SK-N-SH (cell line): ENCODE data around the gene NR2E3. TPM values are rescaled to one million over a fixed set of nuclear protein-coding genes. Genes with fewer than 3 reads are reported as not detected.

Source experiments
- CTCF ChIA-PET: fragments of 300-600, 350-600 bp; formaldehyde crosslinking; extraction: SDS; loops from one replicate; lab custom pipeline; 2021; lab: Yijun Ruan, JAX
- POLR2A ChIA-PET: fragments of 350-600 bp; sonication (Branson Sonifier 250); formaldehyde crosslinking; extraction: SDS; loops from one replicate; lab custom pipeline; 2020; ENCODE audit warnings: antibody characterized with exemption, inconsistent platforms; lab: Yijun Ruan, JAX
- DNase-seq: peaks from one replicate; pipeline ENCODE4 v3.0.0; 2012
- H2AFZ ChIP-seq: fragments of 200-600 bp; sonication (generic); 2 replicates; pipeline ENCODE4 v1.8.1; 2016; ENCODE audit warnings: antibody characterized with exemption, mild to moderate bottlenecking, low read depth
- H3F3A ChIP-seq: fragments of 200-600 bp; sonication (generic); replicated peaks from 2 replicates; pipeline ENCODE3; 2016; ENCODE audit warnings: antibody characterized with exemption, mild to moderate bottlenecking; ENCODE audit not compliant: insufficient read depth
- H3K27ac ChIP-seq, 2 experiments: fragments of 200-500 bp in 1 of 2; fragments of 200-600 bp in 1 of 2; sonication (Bioruptor generic) in 1 of 2; sonication (generic), shearing (Covaris generic) in 1 of 2; 2 replicates each; pipeline versions ENCODE4 v1.5.1 to v1.6.1; 2014 to 2016; ENCODE audit warnings: low read depth in 2 of 2, inconsistent platforms in 1 of 2, low read length in 1 of 2, mild to moderate bottlenecking in 1 of 2, mixed read lengths in 1 of 2
- H3K27me3 ChIP-seq: fragments of 200-600 bp; sonication (generic), shearing (Covaris generic); 2 replicates; pipeline ENCODE4 v1.6.1; 2016; ENCODE audit warnings: mixed run types; ENCODE audit not compliant: insufficient read depth
- H3K36me3 ChIP-seq, 2 experiments: fragments of 200-500 bp in 1 of 2; fragments of 200-600 bp in 1 of 2; sonication (Bioruptor generic) in 1 of 2; sonication (generic) in 1 of 2; replicated peaks in 1 of 2; 2 replicates each; pipeline versions ENCODE3 to v1.5.1; 2014 to 2016; ENCODE audit warnings: low read length in 1 of 2, mild to moderate bottlenecking in 1 of 2; ENCODE audit not compliant: insufficient read depth in 2 of 2, control insufficient read depth in 1 of 2
- H3K4me1 ChIP-seq, 2 experiments: fragments of 200-500 bp in 1 of 2; fragments of 200-600 bp in 1 of 2; sonication (Bioruptor generic) in 1 of 2; sonication (generic), shearing (Covaris generic) in 1 of 2; 2 replicates each; pipeline versions ENCODE4 v1.5.1 to v1.6.1; 2014 to 2016; ENCODE audit warnings: low read depth in 1 of 2, low read length in 1 of 2, mixed run types in 1 of 2; ENCODE audit not compliant: insufficient read depth in 2 of 2, control insufficient read depth in 1 of 2
- H3K4me2 ChIP-seq: fragments of 200-600 bp; sonication (generic), shearing (Covaris generic); 2 replicates; pipeline ENCODE4 v1.6.1; 2017; ENCODE audit warnings: mixed run types
- H3K4me3 ChIP-seq, 2 experiments: fragments of 200-500 bp in 1 of 2; fragments of 200-600 bp in 1 of 2; sonication (Bioruptor generic) in 1 of 2; sonication (generic), shearing (Covaris generic) in 1 of 2; 2 replicates each; pipeline versions ENCODE4 v1.5.1 to v1.8.1; 2014 to 2016; ENCODE audit warnings: low read depth in 2 of 2, inconsistent platforms in 1 of 2, low read length in 1 of 2, mild to moderate bottlenecking in 1 of 2, mixed read lengths in 1 of 2, moderate library complexity in 1 of 2
- H3K79me2 ChIP-seq: fragments of 200-600 bp; sonication (generic); 2 replicates; pipeline ENCODE4 v1.8.1; 2017; ENCODE audit warnings: mild to moderate bottlenecking; ENCODE audit not compliant: insufficient read depth
- H3K9ac ChIP-seq: fragments of 200-600 bp; sonication (generic); 2 replicates; pipeline ENCODE4 v1.6.1; 2017; ENCODE audit warnings: mixed run types
- H3K9me2 ChIP-seq: fragments of 200-600 bp; sonication (generic); 2 replicates; pipeline ENCODE4 v1.6.1; 2017; ENCODE audit warnings: mixed run types
- H3K9me3 ChIP-seq: fragments of 200-600 bp; sonication (generic); 2 replicates; pipeline ENCODE4 v1.6.1; 2017; ENCODE audit warnings: mixed run types, mild to moderate bottlenecking, moderate library complexity
- H4K20me1 ChIP-seq: fragments of 200-600 bp; sonication (generic); 2 replicates; pipeline ENCODE4 v1.6.1; 2017; ENCODE audit warnings: mild to moderate bottlenecking, mixed run types; ENCODE audit not compliant: insufficient read depth
- CHD2 ChIP-seq: fragments of 150-350 bp; IDR thresholded peaks from 2 replicates; pipeline ENCODE4 v1.6.1; 2018; ENCODE audit warnings: low read length; ENCODE audit not compliant: partially characterized antibody
- ELF1 ChIP-seq: IDR thresholded peaks from 2 replicates; pipeline ENCODE4 v1.4.0; 2012
- EZH2phosphoT487 ChIP-seq: fragments of 200-600 bp; sonication (generic); IDR thresholded peaks from 2 replicates; pipeline ENCODE4 v1.6.1; 2017; ENCODE audit warnings: low read depth, mixed run types, mild to moderate bottlenecking, antibody characterized with exemption, moderate library complexity, borderline replicate concordance
- FOXJ3 ChIP-seq: sonication (generic); formaldehyde crosslinking; IDR thresholded peaks from 2 replicates; pipeline ENCODE4 v1.5.1; 2020; ENCODE audit warnings: mild to moderate bottlenecking, missing genetic modification reagents
- GATA2 ChIP-seq: sonication (generic); formaldehyde crosslinking; IDR thresholded peaks from 2 replicates; pipeline ENCODE4 v1.5.0; 2020; ENCODE audit warnings: mild to moderate bottlenecking, missing genetic modification reagents
- MXI1 ChIP-seq: IDR thresholded peaks from 2 replicates; pipeline ENCODE4 v1.6.1; 2012; ENCODE audit warnings: mild to moderate bottlenecking, low read depth, low read length, improper control_type of control experiment
- NFIC ChIP-seq: IDR thresholded peaks from 2 replicates; pipeline ENCODE4 v1.4.0; 2012; ENCODE audit warnings: borderline replicate concordance
- POLR2AphosphoS5 ChIP-seq: IDR thresholded peaks from 2 replicates; pipeline ENCODE4 v1.6.1; 2012; ENCODE audit warnings: low read depth, low read length
- RAD21 ChIP-seq: IDR thresholded peaks from 2 replicates; pipeline ENCODE4 v1.6.1; 2012; ENCODE audit warnings: mild to moderate bottlenecking, low read length
- RFX5 ChIP-seq: IDR thresholded peaks from 2 replicates; pipeline ENCODE4 v1.6.1; 2012; ENCODE audit warnings: mild to moderate bottlenecking, improper control_type of control experiment, low read length
- RXRA ChIP-seq: IDR thresholded peaks from 2 replicates; pipeline ENCODE4 v1.4.0; 2012; ENCODE audit warnings: low read depth, mild to moderate bottlenecking, borderline replicate concordance
- SIN3A ChIP-seq: IDR thresholded peaks from 2 replicates; pipeline ENCODE4 v1.6.1; 2012; ENCODE audit warnings: low read depth, mild to moderate bottlenecking, low read length, moderate library complexity, borderline replicate concordance
- SMC3 ChIP-seq: IDR thresholded peaks from 2 replicates; pipeline ENCODE4 v1.6.1; 2012; ENCODE audit warnings: low read depth, low read length, improper control_type of control experiment
- TAF1 ChIP-seq: IDR thresholded peaks from 2 replicates; pipeline ENCODE4 v1.6.1; 2012; ENCODE audit warnings: low read depth, mild to moderate bottlenecking, low read length, moderate library complexity, borderline replicate concordance
- WGBS: methylation state at CpG from one replicate; pipeline ENCODE4 v1.1.6; 2017; ENCODE audit warnings: low lambda C conversion rate; 5-methylcytosine and 5-hydroxymethylcytosine counted together
- polyA plus RNA-seq, 3 experiments: library from polyadenylated mRNA; depleted of rRNA; stranded (reverse); fragments of >200 nt; gene quantifications; 2 replicates each; pipeline ENCODE4 v1.2.3, GENCODE V29; 2012
- TF ChIP-seq, protein P1 (sequence below): IDR thresholded peaks from 2 replicates; pipeline ENCODE4 v1.6.1; 2012; ENCODE audit warnings: mild to moderate bottlenecking, low read depth, low read length, moderate library complexity
- TF ChIP-seq, protein P2 (sequence below): IDR thresholded peaks from 2 replicates; pipeline ENCODE4 v1.4.0; 2012; ENCODE audit warnings: low read depth, borderline replicate concordance
- TF ChIP-seq, protein P3 (sequence below): fragments of 200-600 bp; sonication (generic); IDR thresholded peaks from 2 replicates; pipeline ENCODE4 v1.6.1; 2017; ENCODE audit warnings: antibody characterized with exemption, mild to moderate bottlenecking, moderate library complexity

The NR2E3 gene
- polyA plus RNA-seq, 1 of the 3 experiments (the other 2 are of a cell fraction), result 0.18 TPM

DNA sequence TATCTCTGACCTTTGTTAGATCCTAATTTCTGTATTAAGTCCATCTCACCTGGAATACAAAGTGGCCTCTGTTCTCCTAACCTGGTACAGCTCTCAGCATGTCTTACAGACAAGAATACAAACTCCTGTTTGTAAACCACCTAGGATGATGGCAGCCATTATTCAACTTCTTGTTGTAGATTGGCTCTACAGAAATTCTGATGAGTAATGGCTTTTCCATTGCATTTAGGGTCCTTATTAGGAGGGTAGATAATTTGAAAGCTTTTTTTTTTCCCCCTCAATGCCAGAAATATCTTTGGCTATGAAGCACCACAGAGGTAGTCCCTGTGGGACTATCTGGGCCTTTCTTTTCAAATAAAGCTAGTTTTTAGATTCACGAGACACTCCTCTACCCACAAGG, 9.8 kb downstream of the NR2E3 start:
- no peaks in the 10 kb centered on the region for H3K4me1 ChIP-seq
- peaks cover 10 to 27% of the 10 kb centered on the region in 2 experiments for H3K36me3 ChIP-seq
- no peaks in the 10 kb centered on the region for H3K27me3 ChIP-seq
- no peaks in the 10 kb centered on the region for H3K9me3 ChIP-seq
- no peaks in the 10 kb centered on the region for H4K20me1 ChIP-seq
- DNase-seq, result no peak
- POLR2A ChIA-PET, result no interaction called here
- no peak for TF ChIP-seq EZH2phosphoT487
- TF ChIP-seq, protein P1, sequence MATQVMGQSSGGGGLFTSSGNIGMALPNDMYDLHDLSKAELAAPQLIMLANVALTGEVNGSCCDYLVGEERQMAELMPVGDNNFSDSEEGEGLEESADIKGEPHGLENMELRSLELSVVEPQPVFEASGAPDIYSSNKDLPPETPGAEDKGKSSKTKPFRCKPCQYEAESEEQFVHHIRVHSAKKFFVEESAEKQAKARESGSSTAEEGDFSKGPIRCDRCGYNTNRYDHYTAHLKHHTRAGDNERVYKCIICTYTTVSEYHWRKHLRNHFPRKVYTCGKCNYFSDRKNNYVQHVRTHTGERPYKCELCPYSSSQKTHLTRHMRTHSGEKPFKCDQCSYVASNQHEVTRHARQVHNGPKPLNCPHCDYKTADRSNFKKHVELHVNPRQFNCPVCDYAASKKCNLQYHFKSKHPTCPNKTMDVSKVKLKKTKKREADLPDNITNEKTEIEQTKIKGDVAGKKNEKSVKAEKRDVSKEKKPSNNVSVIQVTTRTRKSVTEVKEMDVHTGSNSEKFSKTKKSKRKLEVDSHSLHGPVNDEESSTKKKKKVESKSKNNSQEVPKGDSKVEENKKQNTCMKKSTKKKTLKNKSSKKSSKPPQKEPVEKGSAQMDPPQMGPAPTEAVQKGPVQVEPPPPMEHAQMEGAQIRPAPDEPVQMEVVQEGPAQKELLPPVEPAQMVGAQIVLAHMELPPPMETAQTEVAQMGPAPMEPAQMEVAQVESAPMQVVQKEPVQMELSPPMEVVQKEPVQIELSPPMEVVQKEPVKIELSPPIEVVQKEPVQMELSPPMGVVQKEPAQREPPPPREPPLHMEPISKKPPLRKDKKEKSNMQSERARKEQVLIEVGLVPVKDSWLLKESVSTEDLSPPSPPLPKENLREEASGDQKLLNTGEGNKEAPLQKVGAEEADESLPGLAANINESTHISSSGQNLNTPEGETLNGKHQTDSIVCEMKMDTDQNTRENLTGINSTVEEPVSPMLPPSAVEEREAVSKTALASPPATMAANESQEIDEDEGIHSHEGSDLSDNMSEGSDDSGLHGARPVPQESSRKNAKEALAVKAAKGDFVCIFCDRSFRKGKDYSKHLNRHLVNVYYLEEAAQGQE, result no peak
- no peak for TF ChIP-seq FOXJ3
- TF ChIP-seq RFX5, result no peak
- TF ChIP-seq SMC3, result no peak
- TF ChIP-seq, protein P2, sequence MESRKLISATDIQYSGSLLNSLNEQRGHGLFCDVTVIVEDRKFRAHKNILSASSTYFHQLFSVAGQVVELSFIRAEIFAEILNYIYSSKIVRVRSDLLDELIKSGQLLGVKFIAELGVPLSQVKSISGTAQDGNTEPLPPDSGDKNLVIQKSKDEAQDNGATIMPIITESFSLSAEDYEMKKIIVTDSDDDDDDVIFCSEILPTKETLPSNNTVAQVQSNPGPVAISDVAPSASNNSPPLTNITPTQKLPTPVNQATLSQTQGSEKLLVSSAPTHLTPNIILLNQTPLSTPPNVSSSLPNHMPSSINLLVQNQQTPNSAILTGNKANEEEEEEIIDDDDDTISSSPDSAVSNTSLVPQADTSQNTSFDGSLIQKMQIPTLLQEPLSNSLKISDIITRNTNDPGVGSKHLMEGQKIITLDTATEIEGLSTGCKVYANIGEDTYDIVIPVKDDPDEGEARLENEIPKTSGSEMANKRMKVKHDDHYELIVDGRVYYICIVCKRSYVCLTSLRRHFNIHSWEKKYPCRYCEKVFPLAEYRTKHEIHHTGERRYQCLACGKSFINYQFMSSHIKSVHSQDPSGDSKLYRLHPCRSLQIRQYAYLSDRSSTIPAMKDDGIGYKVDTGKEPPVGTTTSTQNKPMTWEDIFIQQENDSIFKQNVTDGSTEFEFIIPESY, result no peak
- TF ChIP-seq POLR2AphosphoS5, result no peak
- TF ChIP-seq NFIC, result no peak
- no peak for TF ChIP-seq MXI1
- no peak for TF ChIP-seq CHD2
- no peak for TF ChIP-seq GATA2 (CRISPR knock-in tag)
- TF ChIP-seq ELF1, result no peak
- no peak for TF ChIP-seq SIN3A
- TF ChIP-seq RAD21, result no peak
- TF ChIP-seq RXRA, result no peak
- TF ChIP-seq, protein P3, sequence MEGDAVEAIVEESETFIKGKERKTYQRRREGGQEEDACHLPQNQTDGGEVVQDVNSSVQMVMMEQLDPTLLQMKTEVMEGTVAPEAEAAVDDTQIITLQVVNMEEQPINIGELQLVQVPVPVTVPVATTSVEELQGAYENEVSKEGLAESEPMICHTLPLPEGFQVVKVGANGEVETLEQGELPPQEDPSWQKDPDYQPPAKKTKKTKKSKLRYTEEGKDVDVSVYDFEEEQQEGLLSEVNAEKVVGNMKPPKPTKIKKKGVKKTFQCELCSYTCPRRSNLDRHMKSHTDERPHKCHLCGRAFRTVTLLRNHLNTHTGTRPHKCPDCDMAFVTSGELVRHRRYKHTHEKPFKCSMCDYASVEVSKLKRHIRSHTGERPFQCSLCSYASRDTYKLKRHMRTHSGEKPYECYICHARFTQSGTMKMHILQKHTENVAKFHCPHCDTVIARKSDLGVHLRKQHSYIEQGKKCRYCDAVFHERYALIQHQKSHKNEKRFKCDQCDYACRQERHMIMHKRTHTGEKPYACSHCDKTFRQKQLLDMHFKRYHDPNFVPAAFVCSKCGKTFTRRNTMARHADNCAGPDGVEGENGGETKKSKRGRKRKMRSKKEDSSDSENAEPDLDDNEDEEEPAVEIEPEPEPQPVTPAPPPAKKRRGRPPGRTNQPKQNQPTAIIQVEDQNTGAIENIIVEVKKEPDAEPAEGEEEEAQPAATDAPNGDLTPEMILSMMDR, result no peak
- no peak for TF ChIP-seq TAF1
- no peaks in the 10 kb centered on the region for H3K79me2 ChIP-seq
- WGBS, result 87% methylated on average over 1 of the region's 1 CpG
- no peak overlapping the region for H3K4me2 ChIP-seq
- CTCF ChIA-PET, result interaction anchor here (1.2 to 1.5 kb wide), 3 partner anchors 19 to 76 kb away, joined by 3 to 4 read pairs (median 3); no protein-coding TSS in a partner anchor
- no peak overlapping the region for H2AFZ ChIP-seq
- H3F3A ChIP-seq, result no peaks in the 10 kb centered on the region
- H3K27ac ChIP-seq, result no peak overlapping the region
- H3K9ac ChIP-seq, result no peak overlapping the region
- H3K4me3 ChIP-seq, result no peak overlapping the region
- H3K9me2 ChIP-seq, result no peaks in the 10 kb centered on the region
